GM19025 (cell line): Measurements from ENCODE around the gene STX8.
"Not testable (repeated sequence)": the region's sequence is repeated elsewhere in the genome, so short reads cannot be mapped to it uniquely, and the experiment has no call there.

ENCODE experiments used
- ATAC-seq: cut with Tn5 transposase; IDR thresholded peaks from one replicate; pipeline ENCODE4 v1.9.1; 2021; ENCODE audit warnings: mild to moderate bottlenecking, low read depth, moderate library complexity; ENCODE audit not compliant: unreplicated experiment

STX8 gene

GRCh38 chr17:9575381-9576101 lies at the start of gene STX8:
STX8 (minus strand) TSS chr17:9575820; CDS start chr17:9575808, 12 bp downstream.
- ATAC-seq = peak; percentile 60

GRCh38 chr17:9622961-9623360 lies 47.3 kb upstream of the STX8 start:
- no peak for ATAC-seq

GRCh38 chr17:9615486-9615885 lies 39.9 kb upstream of the STX8 start:
- no peak for ATAC-seq

- ATAC-seq = no peak
Measured at GRCh38 chr17:9612006-9612405, 36.4 kb upstream of the STX8 start.

GRCh38 chr17:9611557-9611956 lies 35.9 kb upstream of the STX8 start:
- no peak for ATAC-seq

GRCh38 chr17:9607058-9607457 lies 31.4 kb upstream of the STX8 start:
- not testable (repeated sequence) for ATAC-seq

GRCh38 chr17:9606453-9606852 lies 30.8 kb upstream of the STX8 start:
- no peak for ATAC-seq

- ATAC-seq = not testable (repeated sequence)
Measured at GRCh38 chr17:9604583-9604982, 29.0 kb upstream of the STX8 start.

- ATAC-seq = no peak
Measured at GRCh38 chr17:9598661-9599060, 23.0 kb upstream of the STX8 start.

- ATAC-seq = not testable (repeated sequence)
Measured at GRCh38 chr17:9597638-9598037, 22.0 kb upstream of the STX8 start.

- no peak for ATAC-seq
Measured at GRCh38 chr17:9594065-9594464, 18.4 kb upstream of the STX8 start.

- ATAC-seq = no peak
Measured at GRCh38 chr17:9587969-9588656, 12.5 kb upstream of the STX8 start.

GRCh38 chr17:9577373-9577709 lies 1.7 kb upstream of the STX8 start:
- no peak for ATAC-seq

GRCh38 chr17:9576521-9577372 lies 1.1 kb upstream of the STX8 start, which contains the start of gene CFAP52:
CFAP52 (plus strand) TSS chr17:9576642; CDS start chr17:9576696, 54 bp downstream.
- no peak for ATAC-seq

GRCh38 chr17:9571201-9571600 lies 4.4 kb downstream of the STX8 start:
- ATAC-seq = no peak

GRCh38 chr17:9568957-9569588 lies 6.5 kb downstream of the STX8 start:
- ATAC-seq = no peak

GRCh38 chr17:9568004-9568403 lies 7.6 kb downstream of the STX8 start:
- no peak for ATAC-seq

GRCh38 chr17:9566739-9567138 lies 8.9 kb downstream of the STX8 start:
- not testable (repeated sequence) for ATAC-seq

- ATAC-seq = no peak
Measured at GRCh38 chr17:9566067-9566466, 9.6 kb downstream of the STX8 start.

GRCh38 chr17:9564104-9564503 lies 11.5 kb downstream of the STX8 start:
- ATAC-seq = no peak

- no peak for ATAC-seq
Measured at GRCh38 chr17:9557857-9558256, 17.8 kb downstream of the STX8 start.
